ENCODE measurements around the gene EMILIN3.

EMILIN3 gene

DNA sequence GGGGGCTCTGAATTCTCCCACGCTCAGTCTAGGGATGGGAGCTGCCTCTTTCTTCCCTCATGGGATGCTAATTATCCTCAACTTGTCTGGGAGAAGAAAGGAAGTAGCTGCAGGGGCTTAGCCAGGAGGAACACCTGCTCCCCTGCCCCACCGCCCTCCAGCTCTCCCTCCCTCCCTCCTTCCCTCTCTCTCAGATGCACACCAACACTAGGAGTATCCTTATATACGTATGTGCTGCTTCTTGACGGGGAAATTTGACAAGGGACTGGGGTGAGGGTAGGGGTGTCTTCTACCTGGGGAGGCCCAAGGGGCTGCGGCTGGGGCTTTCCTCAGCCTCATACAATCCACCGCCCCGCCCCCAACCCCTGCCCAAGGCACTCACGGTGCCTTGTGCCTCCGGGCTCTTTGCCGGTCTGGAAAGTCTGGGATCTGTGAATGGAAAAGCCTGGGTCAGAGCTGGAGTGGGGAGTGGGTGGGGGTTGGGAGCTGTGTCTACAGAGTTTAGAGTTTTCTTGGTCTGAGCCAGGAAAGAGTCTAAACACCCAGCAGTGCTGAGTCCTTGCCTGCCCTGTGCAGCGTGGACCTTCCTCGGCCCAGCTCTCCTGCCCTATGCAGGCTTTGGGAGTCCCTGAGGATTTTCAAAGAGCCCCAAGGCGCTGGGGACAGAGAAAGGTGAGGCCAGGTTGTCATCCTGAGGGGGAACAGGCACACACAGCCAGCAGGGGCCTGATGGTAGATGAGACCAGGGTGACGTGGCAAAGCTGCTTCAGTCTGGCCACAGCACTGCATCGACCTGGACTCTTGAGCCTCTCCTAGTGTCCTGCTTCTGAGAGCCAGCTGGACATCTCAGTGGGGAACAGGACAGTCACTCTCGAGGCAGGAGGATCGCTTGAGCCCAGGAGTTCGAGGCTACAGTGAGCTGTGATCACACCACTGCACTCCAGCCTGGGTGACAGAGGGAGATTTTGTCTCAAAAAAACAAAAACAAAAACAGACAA lies 29.3 kb upstream of the EMILIN3 start:
- H3K9me3 ChIP-seq (ENCODE audit: insufficient read depth, low read length), result no peaks in the 10 kb centered on the region
- peaks cover 5% of the 10 kb centered on the region for H3K27me3 ChIP-seq (ENCODE audit: insufficient read depth, insufficient read length)
- peaks cover 18% of the 10 kb centered on the region for H3K4me1 ChIP-seq (ENCODE audit: insufficient read depth, insufficient read length)
- TF ChIP-seq YY1 (IDR thresholded peaks at IDR 0.05; ENCODE audit: insufficient read depth, insufficient read length) (no peak), ZNF274 (IDR thresholded peaks at IDR 0.05; ENCODE audit: low read depth, low read length) (no peak), SUZ12 (IDR thresholded peaks at IDR 0.05; ENCODE audit: extremely low read depth, insufficient read depth, insufficient read length) (no peak)
- peak; percentile 35 for DNase-seq (ENCODE audit: low read depth, low spot score)
- H3K36me3 ChIP-seq (ENCODE audit: insufficient read depth, insufficient read length, low read length), result no peaks in the 10 kb centered on the region
- peak overlapping the region; percentile 2 for H3K4me3 ChIP-seq (ENCODE audit: insufficient read length, low read depth)
- H3K9ac ChIP-seq (ENCODE audit: insufficient read length, low read depth), result peak overlapping the region; percentile 58

DNA sequence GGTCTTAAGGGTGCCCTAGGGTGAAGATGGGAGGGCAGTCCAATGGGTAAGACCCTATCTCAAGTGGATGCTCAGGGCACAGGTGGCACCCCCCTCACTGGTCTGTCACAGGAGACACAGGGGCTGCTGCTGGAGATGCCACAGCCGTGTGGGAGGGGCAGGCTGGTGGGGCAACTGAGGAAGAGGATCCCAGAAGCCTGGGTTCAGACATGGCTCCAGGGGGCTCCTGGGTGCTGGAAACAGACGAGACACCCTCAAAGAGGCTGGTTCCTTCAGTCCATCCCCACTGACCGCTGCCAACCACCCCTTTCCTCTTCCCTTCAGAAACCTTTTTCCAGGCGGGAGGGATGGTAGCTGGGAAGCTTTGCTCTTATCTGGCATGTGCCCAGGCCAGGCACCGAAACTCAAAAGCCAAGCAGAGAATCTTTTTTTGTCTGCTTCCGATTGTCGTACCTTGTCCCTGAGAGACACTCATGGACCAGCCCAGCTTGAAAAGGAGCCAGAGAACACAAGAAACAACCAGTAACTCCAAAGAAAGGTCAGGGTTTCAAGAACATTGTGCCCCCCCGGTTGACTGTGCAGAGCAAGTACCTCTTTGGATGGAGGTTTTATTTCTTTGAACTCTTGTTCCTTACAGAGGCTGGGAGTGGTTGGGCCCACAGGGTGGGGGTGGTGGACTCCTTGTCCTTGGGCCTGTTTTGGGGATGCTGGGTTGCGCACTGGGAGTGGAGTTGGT lies 28.5 kb upstream of the EMILIN3 start:
- no peaks in the 10 kb centered on the region for H3K9me3 ChIP-seq (ENCODE audit: insufficient read depth, low read length)
- no peak for DNase-seq (ENCODE audit: low read depth, low spot score)

DNA sequence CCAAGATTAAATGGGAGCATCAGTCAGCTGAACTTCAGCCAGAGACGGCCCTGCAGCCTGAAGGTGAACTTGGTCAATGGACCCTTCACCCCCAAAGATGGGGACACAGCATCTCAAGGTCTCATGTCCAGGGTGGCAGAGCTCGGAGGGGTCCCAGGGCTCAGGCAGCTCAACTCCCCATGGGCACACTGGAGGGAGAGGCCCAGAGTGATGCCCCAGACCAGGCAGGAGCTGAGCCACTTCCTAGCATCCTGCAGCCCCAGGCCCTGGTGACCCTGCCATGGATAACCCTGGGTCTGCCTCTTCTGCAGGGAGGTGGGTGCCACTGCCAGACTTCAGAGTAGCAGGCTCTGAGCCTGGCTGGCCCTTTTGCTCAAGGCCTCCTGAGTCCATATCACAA lies 27.5 kb upstream of the EMILIN3 start:
- Histone ChIP-seq H3K36me3 (ENCODE audit: insufficient read depth, insufficient read length, low read length) (no peaks in the 10 kb centered on the region), H3K9me3 (ENCODE audit: insufficient read depth, low read length) (no peaks in the 10 kb centered on the region), H3K9ac (ENCODE audit: insufficient read length, low read depth) (no peak overlapping the region), H3K27me3 (ENCODE audit: insufficient read depth, insufficient read length) (peaks cover 5% of the 10 kb centered on the region), H3K4me1 (ENCODE audit: insufficient read depth, insufficient read length) (peaks cover 22% of the 10 kb centered on the region), H3K4me3 (ENCODE audit: insufficient read length, low read depth) (no peak overlapping the region)
- no peak for DNase-seq (ENCODE audit: low read depth, low spot score)
- no peak for TF ChIP-seq SUZ12 (IDR thresholded peaks at IDR 0.05; ENCODE audit: extremely low read depth, insufficient read depth, insufficient read length)
- no peak for TF ChIP-seq YY1 (IDR thresholded peaks at IDR 0.05; ENCODE audit: insufficient read depth, insufficient read length)
- no peak for TF ChIP-seq ZNF274 (IDR thresholded peaks at IDR 0.05; ENCODE audit: low read depth, low read length)

More for the DNA sequence above, 28.5 kb upstream of the EMILIN3 start:
- Histone ChIP-seq H3K9ac (ENCODE audit: insufficient read length, low read depth) (no peak overlapping the region), H3K4me3 (ENCODE audit: insufficient read length, low read depth) (no peak overlapping the region), H3K4me1 (ENCODE audit: insufficient read depth, insufficient read length) (peaks cover 20% of the 10 kb centered on the region), H3K27me3 (ENCODE audit: insufficient read depth, insufficient read length) (peaks cover 5% of the 10 kb centered on the region), H3K36me3 (ENCODE audit: insufficient read depth, insufficient read length, low read length) (no peaks in the 10 kb centered on the region)
- TF ChIP-seq YY1 (IDR thresholded peaks at IDR 0.05; ENCODE audit: insufficient read depth, insufficient read length) (no peak), SUZ12 (IDR thresholded peaks at IDR 0.05; ENCODE audit: extremely low read depth, insufficient read depth, insufficient read length) (no peak), ZNF274 (IDR thresholded peaks at IDR 0.05; ENCODE audit: low read depth, low read length) (no peak)

GRCh38 chr20:41393705-41394066 lies 27.1 kb upstream of the EMILIN3 start:
- Histone ChIP-seq H3K9me3 (ENCODE audit: insufficient read depth, low read length) (no peaks in the 10 kb centered on the region), H3K4me3 (ENCODE audit: insufficient read length, low read depth) (no peak overlapping the region), H3K36me3 (ENCODE audit: insufficient read depth, insufficient read length, low read length) (no peaks in the 10 kb centered on the region), H3K4me1 (ENCODE audit: insufficient read depth, insufficient read length) (peaks cover 22% of the 10 kb centered on the region), H3K27me3 (ENCODE audit: insufficient read depth, insufficient read length) (peaks cover 5% of the 10 kb centered on the region), H3K9ac (ENCODE audit: insufficient read length, low read depth) (no peak overlapping the region)
- TF ChIP-seq SUZ12 (IDR thresholded peaks at IDR 0.05; ENCODE audit: extremely low read depth, insufficient read depth, insufficient read length), result no peak
- no peak for TF ChIP-seq YY1 (IDR thresholded peaks at IDR 0.05; ENCODE audit: insufficient read depth, insufficient read length)
- no peak for TF ChIP-seq ZNF274 (IDR thresholded peaks at IDR 0.05; ENCODE audit: low read depth, low read length)
- DNase-seq (ENCODE audit: low read depth, low spot score), result no peak

DNA sequence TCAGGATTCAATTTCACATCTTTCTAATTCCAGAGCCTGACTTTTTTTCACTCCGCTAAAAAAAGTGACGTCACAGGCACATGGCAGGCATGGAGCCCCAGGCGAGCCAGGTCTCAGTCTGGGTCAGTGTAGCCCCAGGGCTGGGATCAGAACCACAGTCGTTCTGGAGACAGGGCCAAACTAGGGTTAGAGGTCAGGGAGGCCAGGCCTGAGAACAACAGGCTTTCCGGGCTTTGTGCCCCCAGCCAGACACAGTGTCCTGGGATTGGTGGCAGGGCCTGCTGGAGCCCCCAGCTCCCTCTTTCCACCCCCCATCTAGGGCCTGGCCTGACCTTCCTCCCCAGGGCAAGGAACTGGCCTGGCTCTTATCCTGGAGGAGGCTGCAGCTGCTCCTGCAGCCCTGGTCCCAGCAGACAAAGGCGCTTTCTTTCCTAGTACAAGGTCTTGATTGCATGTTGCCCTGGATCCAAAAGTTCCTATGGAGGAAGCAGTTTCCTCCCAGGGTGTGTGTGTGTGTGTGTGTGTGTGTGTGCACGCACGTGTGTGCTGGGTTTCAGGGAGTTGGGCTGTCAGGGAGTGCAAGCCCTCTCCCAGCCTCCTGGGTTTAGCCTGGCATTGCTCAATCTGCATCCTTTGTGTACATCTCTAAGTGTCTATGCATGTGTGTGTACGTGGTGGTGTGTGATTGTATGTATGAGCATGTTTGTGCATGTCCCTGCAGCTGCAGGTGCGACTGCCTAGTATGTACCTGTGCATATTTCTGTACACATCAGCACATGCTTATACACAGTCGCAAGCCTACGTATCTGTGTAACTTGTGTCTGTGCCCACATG lies 26.5 kb upstream of the EMILIN3 start:
- TF ChIP-seq YY1 (IDR thresholded peaks at IDR 0.05; ENCODE audit: insufficient read depth, insufficient read length) (no peak), SUZ12 (IDR thresholded peaks at IDR 0.05; ENCODE audit: extremely low read depth, insufficient read depth, insufficient read length) (no peak), ZNF274 (IDR thresholded peaks at IDR 0.05; ENCODE audit: low read depth, low read length) (no peak)
- Histone ChIP-seq H3K36me3 (ENCODE audit: insufficient read depth, insufficient read length, low read length) (no peaks in the 10 kb centered on the region), H3K4me1 (ENCODE audit: insufficient read depth, insufficient read length) (peaks cover 22% of the 10 kb centered on the region), H3K27me3 (ENCODE audit: insufficient read depth, insufficient read length) (peaks cover 5% of the 10 kb centered on the region), H3K9me3 (ENCODE audit: insufficient read depth, low read length) (no peaks in the 10 kb centered on the region), H3K4me3 (ENCODE audit: insufficient read length, low read depth) (no peak overlapping the region), H3K9ac (ENCODE audit: insufficient read length, low read depth) (peak overlapping the region; percentile 1)
- no peak for DNase-seq (ENCODE audit: low read depth, low spot score)

- no peak for DNase-seq (ENCODE audit: low read depth, low spot score)
- Histone ChIP-seq H3K4me1 (ENCODE audit: insufficient read depth, insufficient read length) (peaks cover 22% of the 10 kb centered on the region), H3K9me3 (ENCODE audit: insufficient read depth, low read length) (no peaks in the 10 kb centered on the region), H3K27me3 (ENCODE audit: insufficient read depth, insufficient read length) (peaks cover 5% of the 10 kb centered on the region), H3K9ac (ENCODE audit: insufficient read length, low read depth) (peak overlapping the region; percentile 37), H3K4me3 (ENCODE audit: insufficient read length, low read depth) (no peak overlapping the region), H3K36me3 (ENCODE audit: insufficient read depth, insufficient read length, low read length) (no peaks in the 10 kb centered on the region)
- TF ChIP-seq YY1 (IDR thresholded peaks at IDR 0.05; ENCODE audit: insufficient read depth, insufficient read length) (no peak), ZNF274 (IDR thresholded peaks at IDR 0.05; ENCODE audit: low read depth, low read length) (no peak), SUZ12 (IDR thresholded peaks at IDR 0.05; ENCODE audit: extremely low read depth, insufficient read depth, insufficient read length) (no peak)
Observed at GRCh38 chr20:41392295-41392694, 25.7 kb upstream of the EMILIN3 start.
